Aorta (tissue), 5 donors: Measurements from ENCODE around the gene SGIP1. TPM values are rescaled to one million over a fixed set of nuclear protein-coding genes. Genes with fewer than 3 reads are reported as not detected.
A peak's percentile ranks its signal among the peaks of the same experiment; 100 is the strongest.

Source experiments
- ATAC-seq: fragments of 200-7000 bp; cut with Tn5 transposase; one replicate; pipeline ENCODE4 v1.9.1; 2022; ENCODE audit warnings: moderate library complexity; ENCODE audit not compliant: low FRiP score
- DNase-seq, 2 donors: peaks; one replicate each; pipeline ENCODE4 v3.0.0-alpha.2; 2020
- H3K27ac ChIP-seq, 2 donors: one replicate each; pipeline ENCODE4 v1.5.1; 2013; ENCODE audit warnings: low read length in 2 of 2, mild to moderate bottlenecking in 2 of 2, moderate library complexity in 2 of 2, control low read depth in 1 of 2, inconsistent platforms in 1 of 2, low read depth in 1 of 2
- H3K27me3 ChIP-seq, 2 donors: one replicate each; pipeline ENCODE4 v1.6.1; 2013; ENCODE audit warnings: control low read depth in 1 of 2, low read length in 1 of 2, mild to moderate bottlenecking in 1 of 2, moderate library complexity in 1 of 2; ENCODE audit not compliant: insufficient read depth in 2 of 2, control insufficient read depth in 1 of 2
- H3K36me3 ChIP-seq, 2 donors: one replicate each; pipeline ENCODE4 v1.6.1; 2013; ENCODE audit warnings: control low read depth in 1 of 2, low read length in 1 of 2, mild to moderate bottlenecking in 1 of 2; ENCODE audit not compliant: insufficient read depth in 2 of 2, control insufficient read depth in 1 of 2
- H3K4me1 ChIP-seq, 2 donors: one replicate each; pipeline ENCODE4 v1.6.1; 2013; ENCODE audit warnings: low read length in 2 of 2, control low read depth in 1 of 2, mild to moderate bottlenecking in 1 of 2, moderate library complexity in 1 of 2; ENCODE audit not compliant: insufficient read depth in 2 of 2, control insufficient read depth in 1 of 2
- H3K4me3 ChIP-seq, 2 donors: one replicate each; pipeline ENCODE4 v1.5.1; 2013; ENCODE audit warnings: low read length in 2 of 2, control low read depth in 1 of 2, mild to moderate bottlenecking in 1 of 2
- H3K9me3 ChIP-seq: one replicate; pipeline ENCODE4 v1.6.1; 2013; ENCODE audit warnings: mild to moderate bottlenecking, low read length; ENCODE audit not compliant: control insufficient read depth
- WGBS, 2 donors: extraction: QIAGEN DNeasy Blood & Tissue Kit; methylation state at CpG; one replicate each; pipeline ENCODE4 v1.1.7; 2013; 5-methylcytosine and 5-hydroxymethylcytosine counted together
- intact Hi-C, 2 donors: fragments of 100-400 bp; cut with DNase I; formaldehyde crosslinking; loops; one replicate each; pipeline versions ENCODE4 v1.14.2 to v1.15.0; 2022
- polyA plus RNA-seq, 2 donors: library from polyadenylated mRNA; stranded (reverse); fragments of 200-250 nt; gene quantifications; one replicate each; pipeline ENCODE4 v1.2.3, GENCODE V29; 2013
- total RNA-seq, 2 donors: library from RNA; stranded (reverse); fragmentation: NEBNext Ultra II Directional; extraction: Animal tissue kit (Norgen Biotek cat#: 25700); gene quantifications; one replicate each; pipeline ENCODE4 v1.2.1, GENCODE V29; 2021
- donor health status: healthy with polysubstance abuse.
- donor health status: Bipolar disorder and iron deficiency.
- donor health status: DM: no; HTN: no; CAD: no.
- donor health status: DM: no; HTN: no; CAD: no.
- donor health status: DM: yes; HTN: yes; CAD: no.

SGIP1 gene
- total and polyA plus RNA-seq, 4 donors = 10.9 to 73.2 (median 58.3) TPM

DNA sequence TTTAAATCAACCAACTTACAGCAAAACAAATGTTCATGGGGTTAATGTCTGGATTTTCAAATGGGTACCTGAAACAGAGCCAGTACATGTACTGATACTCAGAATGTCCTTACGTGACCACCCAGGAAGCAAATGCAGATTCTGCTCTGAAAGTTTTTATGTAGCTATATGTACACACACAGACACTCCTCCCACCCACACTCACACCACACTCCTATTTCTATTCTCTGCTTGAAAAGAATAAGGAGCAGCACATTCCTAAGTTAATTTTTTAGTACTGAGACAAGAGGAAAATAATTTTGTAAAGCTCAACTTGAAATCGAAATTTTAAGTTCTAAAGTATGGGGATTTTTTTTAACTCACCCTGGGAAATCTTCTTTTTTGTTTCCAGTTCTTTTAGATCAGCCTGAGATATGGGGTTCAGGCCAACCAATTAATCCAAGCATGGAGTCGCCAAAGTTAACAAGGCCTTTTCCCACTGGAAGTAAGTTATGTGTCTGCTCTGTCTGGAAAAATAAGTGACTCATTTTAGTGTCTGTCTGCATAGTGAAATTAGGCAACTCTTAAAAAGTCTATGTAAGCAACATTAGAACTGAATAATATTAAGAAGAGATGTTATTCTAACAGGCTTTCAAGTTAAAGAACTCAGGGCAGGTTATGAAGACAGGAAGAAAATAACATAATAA is 142.8 kb downstream of the SGIP1 start:
- Histone ChIP-seq H3K36me3 (peaks cover 0 to 2% of the 10 kb centered on the region in 2 donors), H3K4me3 (no peak overlapping the region), H3K4me1 (peaks cover 5 to 6% of the 10 kb centered on the region in 2 donors), H3K27me3 (no peaks in the 10 kb centered on the region), H3K27ac (peak overlapping the region; percentile 40 to 96), H3K9me3 (no peaks in the 10 kb centered on the region)
- WGBS, 2 donors = 2 to 9% methylated on average over 3 of the region's 3 CpGs
- intact Hi-C loops = loop anchor here in 1 of 2 donors (5.0 kb wide), 2 partner anchors 134 to 251 kb away; no protein-coding TSS in a partner anchor
- ATAC-seq (peak; percentile 80), DNase-seq (no peak)

DNA sequence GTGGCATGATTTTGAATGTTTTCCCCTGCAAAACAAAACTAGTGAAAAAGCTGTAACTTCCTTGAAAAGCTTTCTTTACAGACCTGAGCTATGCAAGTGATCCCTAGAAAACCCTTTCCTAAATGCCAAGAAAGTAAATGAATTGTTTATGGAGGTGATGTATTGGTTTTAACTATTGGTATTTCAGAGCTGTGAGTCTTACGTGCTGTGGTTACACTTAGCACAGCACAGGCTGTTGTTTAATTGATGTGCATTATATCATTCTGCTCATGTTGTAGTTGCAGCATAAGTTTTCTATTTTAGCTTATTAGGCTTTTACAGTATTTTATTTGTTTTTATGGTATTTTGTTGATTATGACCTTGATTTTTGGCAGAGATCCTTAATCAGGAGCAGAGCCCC is 144.2 kb downstream of the SGIP1 start:
- 45 to 53% methylated on average over 1 of the region's 1 CpG for WGBS, 2 donors

DNA sequence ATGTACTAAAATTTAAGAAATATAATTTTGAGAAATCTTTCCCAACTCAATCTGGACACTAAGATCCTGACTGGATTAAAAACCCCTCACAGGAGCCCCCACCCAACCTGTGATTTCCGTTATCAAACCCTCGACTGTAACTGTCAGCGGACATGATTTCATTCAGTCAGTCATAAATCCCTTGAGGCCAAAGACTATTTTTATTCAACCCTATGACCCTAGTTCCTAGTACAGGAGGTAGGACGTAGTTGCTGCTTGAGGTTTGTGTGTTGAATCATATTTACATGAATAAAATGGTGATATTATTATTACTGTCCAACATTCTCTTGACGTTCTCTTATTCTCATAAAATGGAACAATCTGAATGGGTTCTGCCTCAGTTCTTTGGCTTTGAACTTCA is 145.2 kb downstream of the SGIP1 start:
- intact Hi-C loops = loop anchor here in 1 of 2 donors (5.0 kb wide), 2 partner anchors 137 to 248 kb away; no protein-coding TSS in a partner anchor
- H3K36me3 ChIP-seq = no peaks in the 10 kb centered on the region
- no peak for DNase-seq
- H3K4me3 ChIP-seq = no peak overlapping the region
- WGBS, 2 donors = 33 to 39% methylated on average over 5 of the region's 5 CpGs
- H3K27ac ChIP-seq = no peak overlapping the region
- H3K27me3 ChIP-seq = no peaks in the 10 kb centered on the region
- no peak for ATAC-seq
- peaks cover 5 to 6% of the 10 kb centered on the region in 2 donors for H3K4me1 ChIP-seq
- no peaks in the 10 kb centered on the region for H3K9me3 ChIP-seq

More for the DNA sequence above, 144.2 kb downstream of the SGIP1 start:
- DNase-seq (no peak), ATAC-seq (no peak)
- Histone ChIP-seq H3K27me3 (no peaks in the 10 kb centered on the region), H3K4me1 (peaks cover 5 to 6% of the 10 kb centered on the region in 2 donors), H3K9me3 (no peaks in the 10 kb centered on the region), H3K36me3 (peaks cover 0 to 2% of the 10 kb centered on the region in 2 donors), H3K4me3 (no peak overlapping the region), H3K27ac (peak overlapping the region in 1 of 2 donors; percentile 92)
- intact Hi-C loops = loop anchor here in 1 of 2 donors (5.0 kb wide), 2 partner anchors 136 to 249 kb away; no protein-coding TSS in a partner anchor

DNA sequence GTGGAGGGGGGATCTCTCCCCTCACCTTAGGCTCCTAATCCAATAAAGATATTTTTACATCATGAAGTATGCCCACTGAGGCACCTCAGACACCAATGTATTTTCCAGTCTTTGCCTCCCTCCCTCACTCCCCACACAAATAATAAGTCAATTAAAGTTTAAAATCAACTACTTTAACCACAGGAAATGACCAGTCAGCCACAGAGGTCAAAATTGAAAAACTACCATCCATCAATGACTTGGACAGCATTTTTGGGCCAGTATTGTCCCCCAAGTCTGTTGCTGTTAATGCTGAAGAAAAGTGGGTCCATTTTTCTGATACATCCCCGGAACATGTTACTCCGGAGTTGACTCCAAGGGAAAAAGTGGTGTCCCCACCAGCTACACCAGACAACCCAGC is 147.7 kb downstream of the SGIP1 start:
- Histone ChIP-seq H3K27ac (no peak overlapping the region), H3K4me1 (peaks cover 0 to 8% of the 10 kb centered on the region in 2 donors), H3K4me3 (no peak overlapping the region), H3K36me3 (no peaks in the 10 kb centered on the region), H3K27me3 (no peaks in the 10 kb centered on the region), H3K9me3 (no peaks in the 10 kb centered on the region)
- ATAC-seq (no peak), DNase-seq (no peak)
- intact Hi-C loops = loop anchor here in 1 of 2 donors (5.0 kb wide), 1 partner anchor 139 kb away; no protein-coding TSS in a partner anchor
- 95 to 97% methylated on average over 2 of the region's 2 CpGs for WGBS, 2 donors

DNA sequence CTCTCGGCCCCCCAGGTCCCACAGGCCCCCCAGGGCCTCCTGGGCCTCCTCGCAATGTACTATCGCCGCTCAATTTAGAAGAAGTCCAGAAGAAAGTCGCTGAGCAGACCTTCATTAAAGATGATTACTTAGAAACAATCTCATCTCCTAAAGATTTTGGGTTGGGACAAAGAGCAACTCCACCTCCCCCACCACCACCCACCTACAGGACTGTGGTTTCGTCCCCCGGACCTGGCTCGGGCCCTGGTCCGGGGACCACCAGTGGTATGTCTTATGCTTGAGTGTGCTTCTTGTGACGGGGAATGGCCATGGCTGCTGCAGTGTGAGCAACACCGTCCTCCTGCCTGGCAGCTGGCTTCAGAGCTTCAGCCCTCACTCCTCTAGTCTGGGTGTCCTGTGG is 148.2 kb downstream of the SGIP1 start:
- intact Hi-C loops = loop anchor here in 1 of 2 donors (5.0 kb wide), 1 partner anchor 140 kb away; no protein-coding TSS in a partner anchor

DNA sequence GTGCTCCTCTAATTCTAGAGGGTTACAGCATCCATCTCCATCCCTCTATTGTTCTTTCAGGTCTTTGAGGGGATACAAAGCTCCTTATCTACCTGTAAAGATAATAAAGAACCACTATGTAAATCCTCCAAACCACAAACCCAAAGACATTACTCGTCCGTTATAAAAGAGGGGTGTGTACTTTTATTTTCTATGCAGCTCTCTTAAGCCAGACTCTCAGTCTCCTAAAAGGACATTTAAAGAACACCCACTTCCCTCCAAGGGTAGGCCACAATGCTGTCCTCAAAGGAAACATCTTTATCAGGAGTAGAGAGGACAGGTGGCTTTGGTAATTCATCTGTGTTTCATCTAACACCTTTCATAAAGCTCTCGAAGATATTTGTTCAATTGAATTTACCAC is 150.4 kb downstream of the SGIP1 start:
- Histone ChIP-seq H3K36me3 (no peaks in the 10 kb centered on the region), H3K4me3 (no peak overlapping the region), H3K4me1 (peaks cover 6 to 8% of the 10 kb centered on the region in 2 donors), H3K27me3 (no peaks in the 10 kb centered on the region), H3K9me3 (no peaks in the 10 kb centered on the region), H3K27ac (peak overlapping the region in 1 of 2 donors; percentile 89)
- intact Hi-C loops = loop anchor here in 1 of 2 donors (5.0 kb wide), 1 partner anchor 142 kb away; no protein-coding TSS in a partner anchor
- DNase-seq (no peak), ATAC-seq (no peak)
- WGBS, 2 donors = 60 to 65% methylated on average over 3 of the region's 3 CpGs

More for the DNA sequence above, 148.2 kb downstream of the SGIP1 start:
- peaks cover 0 to 10% of the 10 kb centered on the region in 2 donors for H3K4me1 ChIP-seq
- H3K9me3 ChIP-seq = no peaks in the 10 kb centered on the region
- no peak for DNase-seq
- H3K4me3 ChIP-seq = no peak overlapping the region
- ATAC-seq = no peak
- no peaks in the 10 kb centered on the region for H3K27me3 ChIP-seq
- no peak overlapping the region for H3K27ac ChIP-seq
- WGBS, 2 donors = 92 to 97% methylated on average over 11 of the region's 11 CpGs
- no peaks in the 10 kb centered on the region for H3K36me3 ChIP-seq

DNA sequence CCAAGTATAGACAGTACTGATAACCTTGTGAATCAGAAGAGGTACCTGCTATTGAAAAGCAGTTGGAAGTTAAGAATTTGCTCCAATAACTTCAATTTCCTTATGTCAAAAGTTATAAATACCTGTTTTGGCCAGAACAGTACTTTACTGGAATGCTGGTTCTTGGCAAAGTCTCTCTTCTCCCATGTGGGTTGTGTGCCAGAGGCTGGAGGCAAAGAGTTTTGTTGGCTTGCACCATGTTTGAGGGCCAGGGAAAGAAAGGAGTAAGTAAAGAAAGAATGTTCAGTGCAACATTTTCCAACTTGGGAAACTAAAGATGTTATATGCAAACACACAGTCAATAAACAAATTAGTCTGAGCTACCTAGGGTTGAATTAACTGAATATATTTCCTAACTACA is 151.3 kb downstream of the SGIP1 start:
- H3K4me3 ChIP-seq = no peak overlapping the region
- peaks cover 0 to 2% of the 10 kb centered on the region in 2 donors for H3K36me3 ChIP-seq
- no peaks in the 10 kb centered on the region for H3K9me3 ChIP-seq
- H3K27me3 ChIP-seq = no peaks in the 10 kb centered on the region
- H3K4me1 ChIP-seq = peaks cover 6 to 8% of the 10 kb centered on the region in 2 donors
- intact Hi-C loops = loop anchor here in 1 of 2 donors (5.0 kb wide), 2 partner anchors 42 to 153 kb away; partner anchors contain the start of gene SGIP1
- DNase-seq = peak in 1 of 2 donors; percentile 59
- H3K27ac ChIP-seq = peak overlapping the region in 1 of 2 donors; percentile 43
- no peak for ATAC-seq

DNA sequence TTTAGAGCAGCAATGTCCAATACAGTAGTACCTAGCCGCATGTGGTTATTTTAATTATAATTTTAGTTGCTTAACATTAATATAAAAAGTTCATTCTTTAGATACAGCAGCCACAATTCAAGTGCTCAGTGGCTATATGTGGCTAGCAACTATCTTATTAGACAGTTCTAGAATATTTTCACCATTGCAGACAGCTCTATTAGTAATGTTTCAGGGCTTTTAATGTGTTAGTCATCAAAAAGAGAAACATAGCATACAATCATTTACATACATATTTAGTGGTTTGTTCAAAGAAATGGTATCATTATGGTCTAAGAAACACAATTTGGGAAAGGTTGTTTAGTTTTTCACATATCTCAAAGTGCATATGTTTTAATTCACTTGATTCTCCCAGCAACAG is 151.7 kb downstream of the SGIP1 start:
- intact Hi-C loops = loop anchor here in 1 of 2 donors (5.0 kb wide), 2 partner anchors 42 to 153 kb away; partner anchors contain the start of gene SGIP1
- ATAC-seq = no peak
- Histone ChIP-seq H3K9me3 (no peaks in the 10 kb centered on the region), H3K4me1 (peaks cover 6 to 8% of the 10 kb centered on the region in 2 donors), H3K27me3 (no peaks in the 10 kb centered on the region), H3K36me3 (peaks cover 0 to 2% of the 10 kb centered on the region in 2 donors), H3K4me3 (no peak overlapping the region), H3K27ac (peak overlapping the region in 1 of 2 donors; percentile 93)
- DNase-seq = no peak
- 52 to 55% methylated on average over 1 of the region's 1 CpG for WGBS, 2 donors
